Subcutaneous abdominal adipose tissue (tissue), 5 donors: Measurements from ENCODE around the gene VWDE.

Experiments
- H3K27ac ChIP-seq: one replicate; pipeline ENCODE4 v1.7.0; 2013; ENCODE audit warnings: low read depth, mild to moderate bottlenecking, inconsistent platforms, low read length, moderate library complexity
- H3K27me3 ChIP-seq, 5 donors: one replicate each; pipeline ENCODE4 v1.7.0; 2013; ENCODE audit warnings: low read length in 5 of 5, inconsistent platforms in 1 of 5; ENCODE audit not compliant: control insufficient read depth in 5 of 5, insufficient read depth in 4 of 5
- H3K36me3 ChIP-seq, 5 donors: one replicate each; pipeline ENCODE4 v1.7.0; 2013; ENCODE audit warnings: low read length in 5 of 5; ENCODE audit not compliant: control insufficient read depth in 5 of 5, insufficient read depth in 5 of 5
- H3K4me1 ChIP-seq, 5 donors: one replicate each; pipeline ENCODE4 v1.7.0; 2013; ENCODE audit warnings: low read length in 5 of 5, mild to moderate bottlenecking in 3 of 5, moderate library complexity in 1 of 5; ENCODE audit not compliant: control insufficient read depth in 5 of 5, insufficient read depth in 5 of 5
- H3K4me3 ChIP-seq, 5 donors: one replicate each; pipeline ENCODE4 v1.7.0; 2013; ENCODE audit warnings: low read length in 5 of 5, low read depth in 1 of 5
- H3K9ac ChIP-seq, 5 donors: one replicate each; pipeline ENCODE4 v1.7.0; 2013; ENCODE audit warnings: low read length in 5 of 5, mild to moderate bottlenecking in 4 of 5, moderate library complexity in 3 of 5
- H3K9me3 ChIP-seq, 5 donors: one replicate each; pipeline ENCODE4 v1.7.0; 2013; ENCODE audit warnings: low read length in 5 of 5; ENCODE audit not compliant: control insufficient read depth in 5 of 5
- donor health status: healthy.
- donor health status: healthy.
- donor health status: healthy.
- donor health status: healthy.
- donor health status: healthy.

Gene VWDE

GRCh38 chr7:12351843-12352242 is 51.8 kb downstream of the VWDE start:
- no peaks in the 10 kb centered on the region for H3K27me3 ChIP-seq
- no peak overlapping the region for H3K4me3 ChIP-seq
- H3K9me3 ChIP-seq: no peaks in the 10 kb centered on the region
- H3K27ac ChIP-seq: no peak overlapping the region
- no peaks in the 10 kb centered on the region for H3K4me1 ChIP-seq
- no peaks in the 10 kb centered on the region for H3K36me3 ChIP-seq
- H3K9ac ChIP-seq: no peak overlapping the region

- Histone ChIP-seq H3K36me3 (no peaks in the 10 kb centered on the region), H3K9ac (no peak overlapping the region), H3K27ac (no peak overlapping the region), H3K4me3 (no peak overlapping the region), H3K4me1 (no peaks in the 10 kb centered on the region), H3K9me3 (no peaks in the 10 kb centered on the region), H3K27me3 (no peaks in the 10 kb centered on the region)
Measured at GRCh38 chr7:12350971-12351370, 52.7 kb downstream of the VWDE start.

GRCh38 chr7:12337095-12337494 is 66.6 kb downstream of the VWDE start:
- H3K36me3 ChIP-seq: no peaks in the 10 kb centered on the region

GRCh38 chr7:12328888-12329770 is 74.5 kb downstream of the VWDE start:
- Histone ChIP-seq H3K4me1 (no peaks in the 10 kb centered on the region), H3K9ac (no peak overlapping the region), H3K36me3 (no peaks in the 10 kb centered on the region), H3K27ac (no peak overlapping the region), H3K27me3 (no peaks in the 10 kb centered on the region), H3K9me3 (no peaks in the 10 kb centered on the region), H3K4me3 (no peak overlapping the region)

More at GRCh38 chr7:12337095-12337494, 66.6 kb downstream of the VWDE start:
- Histone ChIP-seq H3K27ac (no peak overlapping the region), H3K4me3 (no peak overlapping the region), H3K27me3 (no peaks in the 10 kb centered on the region), H3K9me3 (no peaks in the 10 kb centered on the region), H3K4me1 (no peaks in the 10 kb centered on the region), H3K9ac (no peak overlapping the region)

- peaks cover 0 to 2% (median 0%) of the 10 kb centered on the region in 5 donors for H3K4me1 ChIP-seq
- H3K9ac ChIP-seq: no peak overlapping the region
- no peaks in the 10 kb centered on the region for H3K27me3 ChIP-seq
- no peaks in the 10 kb centered on the region for H3K9me3 ChIP-seq
- no peak overlapping the region for H3K4me3 ChIP-seq
- no peak overlapping the region for H3K27ac ChIP-seq
- no peaks in the 10 kb centered on the region for H3K36me3 ChIP-seq
Measured at GRCh38 chr7:12327922-12328321, 75.7 kb downstream of the VWDE start.

GRCh38 chr7:12325646-12326045 is 78.0 kb downstream of the VWDE start:
- Histone ChIP-seq H3K4me1 (peaks cover 0 to 7% (median 0%) of the 10 kb centered on the region in 5 donors), H3K27ac (no peak overlapping the region), H3K9me3 (no peaks in the 10 kb centered on the region), H3K36me3 (no peaks in the 10 kb centered on the region), H3K4me3 (no peak overlapping the region), H3K9ac (no peak overlapping the region), H3K27me3 (no peaks in the 10 kb centered on the region)

GRCh38 chr7:12323415-12323814 is 80.2 kb downstream of the VWDE start:
- no peak overlapping the region for H3K9ac ChIP-seq
- no peaks in the 10 kb centered on the region for H3K9me3 ChIP-seq
- H3K27me3 ChIP-seq: no peaks in the 10 kb centered on the region
- H3K4me3 ChIP-seq: no peak overlapping the region
- peaks cover 0 to 7% (median 0%) of the 10 kb centered on the region in 5 donors for H3K4me1 ChIP-seq
- H3K36me3 ChIP-seq: no peaks in the 10 kb centered on the region
- H3K27ac ChIP-seq: no peak overlapping the region

- H3K36me3 ChIP-seq: no peaks in the 10 kb centered on the region
- H3K9ac ChIP-seq: no peak overlapping the region
- no peak overlapping the region for H3K27ac ChIP-seq
- H3K27me3 ChIP-seq: no peaks in the 10 kb centered on the region
- H3K9me3 ChIP-seq: no peaks in the 10 kb centered on the region
- H3K4me1 ChIP-seq: peaks cover 0 to 7% (median 0%) of the 10 kb centered on the region in 5 donors
- H3K4me3 ChIP-seq: no peak overlapping the region
Measured at GRCh38 chr7:12322903-12323300, 80.8 kb downstream of the VWDE start.

GRCh38 chr7:12322284-12322902 is 81.3 kb downstream of the VWDE start:
- Histone ChIP-seq H3K4me1 (peaks cover 0 to 7% (median 0%) of the 10 kb centered on the region in 5 donors), H3K36me3 (no peaks in the 10 kb centered on the region), H3K9me3 (no peaks in the 10 kb centered on the region), H3K27me3 (no peaks in the 10 kb centered on the region), H3K9ac (no peak overlapping the region), H3K4me3 (no peak overlapping the region), H3K27ac (no peak overlapping the region)

- peaks cover 0 to 7% (median 0%) of the 10 kb centered on the region in 5 donors for H3K4me1 ChIP-seq
- no peaks in the 10 kb centered on the region for H3K9me3 ChIP-seq
- H3K36me3 ChIP-seq: no peaks in the 10 kb centered on the region
- H3K9ac ChIP-seq: peak overlapping the region in 1 of 5 donors; percentile 14
- no peak overlapping the region for H3K4me3 ChIP-seq
- H3K27ac ChIP-seq: no peak overlapping the region
- no peaks in the 10 kb centered on the region for H3K27me3 ChIP-seq
Measured at GRCh38 chr7:12320987-12321647, 82.5 kb downstream of the VWDE start.
